ENCODE results near the gene NPR1. TPM values are rescaled to one million over a fixed set of nuclear protein-coding genes. Genes with fewer than 3 reads are reported as not detected.

NPR1 gene
- total and polyA plus RNA-seq, 2 of the 13 experiments (the other 11 are each of a cell fraction or from before 2014, with no cell fraction given): not detected

GRCh38 chr1:153741986-153742385 is 63.5 kb downstream of the NPR1 start:
- DNase-seq (ENCODE audit: low spot score) (no peak), ATAC-seq (no peak), FAIRE-seq (no peak)
- in situ Hi-C loops (cut with HindIII; ENCODE audit: extremely low pct_ligation_motif_present, low pct_unique_long_range_greater_than_20kb): loop anchor here (10.0 kb wide), 1 partner anchor 227 kb away; no protein-coding TSS in a partner anchor
- TF ChIP-seq ZNF414 (CRISPR knock-in tag; IDR thresholded peaks at IDR 0.05): 0 out of 2 replicates have a peak, but pooled peaks have one; percentile 39
- TF ChIP-seq MAFF (IDR thresholded peaks at IDR 0.05; ENCODE audit: low read depth, low read length): no peak
- Histone ChIP-seq H3K4me1 (ENCODE audit: insufficient read depth, low read length) (peaks cover 36% of the 10 kb centered on the region), H3K79me2 (ENCODE audit: insufficient read depth, low read length) (no peaks in the 10 kb centered on the region), H2AFZ (ENCODE audit: low read length) (no peak overlapping the region), H3K36me3 (replicated peaks in 1 of 2; ENCODE audit: control insufficient read depth in 1 of 2, insufficient read depth in 2 of 2, low read length in 2 of 2) (peaks cover 8 to 26% of the 10 kb centered on the region in 2 experiments), H3K4me2 (ENCODE audit: low read depth, low read length) (peak overlapping the region; percentile 47), H3K27ac (ENCODE audit: extremely low read length, insufficient read depth, low read length) (no peak overlapping the region), H3K9ac (ENCODE audit: insufficient read depth, low read depth, low read length) (no peak overlapping the region), H4K20me1 (ENCODE audit: insufficient read depth, low read length) (no peaks in the 10 kb centered on the region), H3K27me3 (ENCODE audit: control insufficient read depth in 1 of 2, insufficient read depth in 2 of 2, low read length in 2 of 2) (no peaks in the 10 kb centered on the region), H3K4me3 (replicated peaks in 1 of 3; ENCODE audit: insufficient read depth in 1 of 3, low read depth in 2 of 3, low read length in 3 of 3) (no peak overlapping the region), H3K9me3 (ENCODE audit: low read length) (no peaks in the 10 kb centered on the region)
- BruUV-seq (replicated peaks): no TSS peak
- CTCF ChIA-PET (ENCODE audit: low intra/inter-chr PET ratio, low total read pairs): no interaction called here
- POLR2A ChIA-PET: interaction anchor here (1.0 to 2.3 kb wide), 8 partner anchors 12 to 114 kb away, joined by 3 to 22 read pairs (median 5); partner anchors contain the start of genes CHTOP, INTS3, S100A1 and S100A13
- 64% methylated on average over 2 of the region's 2 CpGs for WGBS (ENCODE audit: low lambda C conversion rate)
- intact Hi-C loops (cut with micrococcal nuclease; ENCODE audit: unreplicated experiment): loop anchor here (2.0 to 10.0 kb wide), 2 partner anchors 13 to 237 kb away; partner anchors contain the start of gene INTS3

- no peaks in the 10 kb centered on the region for H3K79me2 ChIP-seq (ENCODE audit: insufficient read depth, low read length)
- 42% methylated on average over 5 of the region's 5 CpGs for WGBS (ENCODE audit: low lambda C conversion rate)
- no peaks in the 10 kb centered on the region for H4K20me1 ChIP-seq (ENCODE audit: insufficient read depth, low read length)
- intact Hi-C loops (cut with micrococcal nuclease; ENCODE audit: unreplicated experiment) (loop anchor here (2.0 to 10.0 kb wide), 2 partner anchors 14 to 238 kb away; partner anchors contain the start of gene INTS3), in situ Hi-C loops (cut with HindIII; ENCODE audit: extremely low pct_ligation_motif_present, low pct_unique_long_range_greater_than_20kb) (loop anchor here (10.0 kb wide), 1 partner anchor 228 kb away; no protein-coding TSS in a partner anchor)
- no peak overlapping the region for H2AFZ ChIP-seq (ENCODE audit: low read length)
- no peaks in the 10 kb centered on the region for H3K9me3 ChIP-seq (ENCODE audit: low read length)
- FAIRE-seq: peak; percentile 43
- H3K9ac ChIP-seq (ENCODE audit: insufficient read depth, low read depth, low read length): no peak overlapping the region
- BruUV-seq (replicated peaks): no TSS peak
- POLR2A ChIA-PET: interaction anchor here (1.0 to 2.3 kb wide), 8 partner anchors 12 to 115 kb away, joined by 3 to 22 read pairs (median 5); partner anchors contain the start of genes CHTOP, INTS3, S100A1 and S100A13
- peak; percentile 98 for ATAC-seq
- no peaks in the 10 kb centered on the region for H3K27me3 ChIP-seq (ENCODE audit: control insufficient read depth in 1 of 2, insufficient read depth in 2 of 2, low read length in 2 of 2)
- peak overlapping the region; percentile 47 for H3K4me2 ChIP-seq (ENCODE audit: low read depth, low read length)
- H3K4me3 ChIP-seq (replicated peaks in 1 of 3; ENCODE audit: insufficient read depth in 1 of 3, low read depth in 2 of 3, low read length in 3 of 3): no peak overlapping the region; a peak in 1 of 6 replicates
- CTCF ChIA-PET (ENCODE audit: low intra/inter-chr PET ratio, low total read pairs): no interaction called here
- H3K4me1 ChIP-seq (ENCODE audit: insufficient read depth, low read length): peaks cover 36% of the 10 kb centered on the region
- peak overlapping the region; percentile 34 for H3K27ac ChIP-seq (ENCODE audit: extremely low read length, insufficient read depth, low read length)
- DNase-seq (ENCODE audit: low spot score): peak; percentile 87
- peaks cover 10 to 32% of the 10 kb centered on the region in 2 experiments for H3K36me3 ChIP-seq (replicated peaks in 1 of 2; ENCODE audit: control insufficient read depth in 1 of 2, insufficient read depth in 2 of 2, low read length in 2 of 2)
- TF ChIP-seq ZNF773 (CRISPR knock-in tag; IDR thresholded peaks at IDR 0.05; ENCODE audit: borderline replicate concordance) (no peak), HOMEZ (CRISPR knock-in tag; IDR thresholded peaks at IDR 0.05; ENCODE audit: low read depth) (no peak), THAP11 (CRISPR knock-in tag; IDR thresholded peaks at IDR 0.05) (peak; percentile 28; the same call in 1 of the 2 replicates), THYN1 (CRISPR knock-in tag; IDR thresholded peaks at IDR 0.05; ENCODE audit: borderline replicate concordance, low read depth) (no peak), KAT8 (CRISPR knock-in tag; IDR thresholded peaks at IDR 0.05) (0 out of 2 replicates have a peak, but pooled peaks have one; percentile 30), ZNF678 (CRISPR knock-in tag; IDR thresholded peaks at IDR 0.05) (no peak), CREB1 (IDR thresholded peaks at IDR 0.05) (no peak), CREB1 (CRISPR knock-in tag; IDR thresholded peaks at IDR 0.05) (peak; percentile 66), SOX6 (IDR thresholded peaks at IDR 0.05) (no peak), SOX6 (CRISPR knock-in tag; IDR thresholded peaks at IDR 0.05) (peak; percentile 59), FOXP4 (CRISPR knock-in tag; IDR thresholded peaks at IDR 0.05) (peak; percentile 85), MIER3 (CRISPR knock-in tag; IDR thresholded peaks at IDR 0.05; ENCODE audit: borderline replicate concordance) (no peak)
Observed at GRCh38 chr1:153742411-153743142, 64.1 kb downstream of the NPR1 start.

Measured in HepG2 (cell line).